MM.1S (cell line): Measurements from ENCODE around the gene KRTAP5-9.

Source experiments
- DNase-seq: peaks from one replicate; pipeline ENCODE4 v3.0.0-alpha.2; 2015
- H2AFZ ChIP-seq: fragments of 300-600 bp; sonication (generic); 2 replicates; pipeline ENCODE4 v1.6.0; 2016; ENCODE audit warnings: antibody characterized with exemption, low read length
- H3F3A ChIP-seq: fragments of 300-600 bp; sonication (generic); 2 replicates; pipeline ENCODE4 v1.6.1; 2016; ENCODE audit warnings: mild to moderate bottlenecking, antibody characterized with exemption, low read length, moderate library complexity, mixed read lengths; ENCODE audit not compliant: insufficient read depth
- H3K27ac ChIP-seq: fragments of 300-600 bp; sonication (generic); 2 replicates; pipeline ENCODE4 v1.5.1; 2016; ENCODE audit warnings: mild to moderate bottlenecking, low read length
- H3K27me3 ChIP-seq: fragments of 300-600 bp; sonication (generic); replicated peaks from 2 replicates; pipeline ENCODE4 v1.6.0; 2016; ENCODE audit warnings: low read length; ENCODE audit not compliant: insufficient read depth
- H3K36me3 ChIP-seq: fragments of 300-600 bp; sonication (generic); replicated peaks from 2 replicates; pipeline ENCODE4 v1.6.1; 2016; ENCODE audit warnings: mild to moderate bottlenecking, low read length, mixed read lengths; ENCODE audit not compliant: insufficient read depth
- H3K4me1 ChIP-seq: fragments of 300-600 bp; sonication (generic); 2 replicates; pipeline ENCODE4 v1.6.1; 2016; ENCODE audit warnings: low read length, mixed read lengths
- H3K4me2 ChIP-seq: fragments of 300-600 bp; sonication (generic); 2 replicates; pipeline ENCODE4 v1.6.0; 2016; ENCODE audit warnings: low read depth, low read length
- H3K4me3 ChIP-seq: fragments of 300-600 bp; sonication (generic); 2 replicates; pipeline ENCODE4 v1.5.1; 2016; ENCODE audit warnings: low read length, mixed read lengths
- H3K79me2 ChIP-seq: fragments of 300-600 bp; sonication (generic); 2 replicates; pipeline ENCODE4 v1.6.1; 2016; ENCODE audit warnings: mixed run types, low read length, mixed read lengths
- H3K9ac ChIP-seq: fragments of 300-600 bp; sonication (generic); 2 replicates; pipeline ENCODE4 v1.6.1; 2016; ENCODE audit warnings: low read length, mixed read lengths
- H3K9me2 ChIP-seq: fragments of 300-600 bp; sonication (generic); replicated peaks from 2 replicates; pipeline ENCODE4 v1.6.1; 2016; ENCODE audit warnings: mild to moderate bottlenecking, low read length, mixed read lengths; ENCODE audit not compliant: insufficient read depth
- H3K9me3 ChIP-seq: fragments of 300-600 bp; sonication (generic); replicated peaks from 2 replicates; pipeline ENCODE4 v1.6.1; 2016; ENCODE audit warnings: mild to moderate bottlenecking, low read length, mixed read lengths; ENCODE audit not compliant: insufficient read depth
- H4K20me1 ChIP-seq: fragments of 300-600 bp; sonication (generic); 2 replicates; pipeline ENCODE4 v1.6.1; 2016; ENCODE audit warnings: mild to moderate bottlenecking, low read length, moderate library complexity, mixed read lengths; ENCODE audit not compliant: insufficient read depth
- EZH2 ChIP-seq: fragments of 300-600 bp; sonication (generic); optimal IDR thresholded peaks from 2 replicates; pipeline ENCODE3; 2017; ENCODE audit warnings: low read depth, mild to moderate bottlenecking, antibody characterized with exemption, low read length, mixed read lengths
- EZH2phosphoT487 ChIP-seq: fragments of 300-600 bp; sonication (generic); IDR thresholded peaks from 2 replicates; pipeline ENCODE4 v1.6.1; 2018; ENCODE audit warnings: antibody characterized with exemption, low read length
- TF ChIP-seq, protein P1 (sequence below): fragments of 300-600 bp; sonication (generic); IDR thresholded peaks from 2 replicates; pipeline ENCODE4 v1.5.1; 2016; ENCODE audit warnings: antibody characterized with exemption, low read length, mixed read lengths

The KRTAP5-9 gene

DNA sequence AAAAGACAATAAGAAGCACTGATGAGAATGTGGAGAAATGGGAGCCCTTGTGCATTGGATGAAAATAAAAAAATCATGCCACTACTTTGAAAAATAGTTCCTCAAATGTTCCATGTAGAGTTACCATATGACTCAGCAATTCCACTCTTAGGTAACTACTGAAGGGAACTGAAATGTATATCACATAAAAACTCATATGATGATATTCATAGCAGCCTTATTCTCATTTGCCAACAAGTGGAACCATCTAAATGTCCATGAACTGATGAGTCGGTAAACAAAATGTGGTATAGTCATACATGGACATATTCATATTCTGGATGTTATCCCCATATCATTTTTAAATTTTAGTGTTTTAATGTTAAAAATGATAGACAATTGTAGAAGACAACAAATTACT, 3.5 kb downstream of the KRTAP5-9 start:
- H3K9me2 ChIP-seq, result no peaks in the 10 kb centered on the region
- no peaks in the 10 kb centered on the region for H3K4me1 ChIP-seq
- no peak overlapping the region for H3K9ac ChIP-seq
- peaks cover 57% of the 10 kb centered on the region for H3K27me3 ChIP-seq
- TF ChIP-seq, protein P1, sequence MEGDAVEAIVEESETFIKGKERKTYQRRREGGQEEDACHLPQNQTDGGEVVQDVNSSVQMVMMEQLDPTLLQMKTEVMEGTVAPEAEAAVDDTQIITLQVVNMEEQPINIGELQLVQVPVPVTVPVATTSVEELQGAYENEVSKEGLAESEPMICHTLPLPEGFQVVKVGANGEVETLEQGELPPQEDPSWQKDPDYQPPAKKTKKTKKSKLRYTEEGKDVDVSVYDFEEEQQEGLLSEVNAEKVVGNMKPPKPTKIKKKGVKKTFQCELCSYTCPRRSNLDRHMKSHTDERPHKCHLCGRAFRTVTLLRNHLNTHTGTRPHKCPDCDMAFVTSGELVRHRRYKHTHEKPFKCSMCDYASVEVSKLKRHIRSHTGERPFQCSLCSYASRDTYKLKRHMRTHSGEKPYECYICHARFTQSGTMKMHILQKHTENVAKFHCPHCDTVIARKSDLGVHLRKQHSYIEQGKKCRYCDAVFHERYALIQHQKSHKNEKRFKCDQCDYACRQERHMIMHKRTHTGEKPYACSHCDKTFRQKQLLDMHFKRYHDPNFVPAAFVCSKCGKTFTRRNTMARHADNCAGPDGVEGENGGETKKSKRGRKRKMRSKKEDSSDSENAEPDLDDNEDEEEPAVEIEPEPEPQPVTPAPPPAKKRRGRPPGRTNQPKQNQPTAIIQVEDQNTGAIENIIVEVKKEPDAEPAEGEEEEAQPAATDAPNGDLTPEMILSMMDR, result no peak
- TF ChIP-seq EZH2, result no peak
- no peak for TF ChIP-seq EZH2phosphoT487
- H3K9me3 ChIP-seq, result no peaks in the 10 kb centered on the region
- no peak overlapping the region for H3K4me2 ChIP-seq
- H3K79me2 ChIP-seq, result no peaks in the 10 kb centered on the region
- no peak overlapping the region for H3K4me3 ChIP-seq
- no peaks in the 10 kb centered on the region for H3K36me3 ChIP-seq
- H3F3A ChIP-seq, result no peaks in the 10 kb centered on the region
- no peak overlapping the region for H3K27ac ChIP-seq
- no peak for DNase-seq
- no peaks in the 10 kb centered on the region for H4K20me1 ChIP-seq
- H2AFZ ChIP-seq, result no peak overlapping the region

DNA sequence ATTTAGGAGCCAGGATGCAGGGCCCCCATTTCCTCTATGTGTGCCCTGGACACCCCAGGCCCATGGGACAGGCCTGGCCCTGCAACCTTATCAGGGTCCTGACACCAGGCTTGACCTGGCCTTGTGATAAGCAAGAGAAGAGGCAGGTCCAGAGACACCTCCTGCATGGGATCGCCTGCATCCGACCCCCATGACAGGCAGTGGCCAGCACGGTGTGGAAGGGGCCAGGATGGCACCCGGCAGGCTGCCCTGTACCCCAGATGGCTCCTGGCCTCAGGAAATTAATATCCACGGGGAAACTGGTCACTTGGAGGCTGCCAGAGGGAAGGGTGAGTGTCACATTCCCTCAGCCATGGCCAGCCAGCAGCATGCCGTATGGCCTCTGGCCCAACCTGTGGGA, 6.8 kb downstream of the KRTAP5-9 start:
- Histone ChIP-seq H3F3A (no peaks in the 10 kb centered on the region), H3K27ac (no peak overlapping the region), H3K36me3 (no peaks in the 10 kb centered on the region), H3K4me3 (no peak overlapping the region), H3K9ac (no peak overlapping the region), H3K4me2 (no peak overlapping the region), H2AFZ (no peak overlapping the region), H3K9me3 (no peaks in the 10 kb centered on the region), H3K4me1 (no peaks in the 10 kb centered on the region), H3K9me2 (no peaks in the 10 kb centered on the region), H3K27me3 (peaks cover 32% of the 10 kb centered on the region), H4K20me1 (no peaks in the 10 kb centered on the region), H3K79me2 (no peaks in the 10 kb centered on the region)
- DNase-seq, result no peak
- TF ChIP-seq, protein P1, result no peak
- TF ChIP-seq EZH2phosphoT487, result no peak
- no peak for TF ChIP-seq EZH2

GRCh38 chr11:71555508-71555907, 7.3 kb downstream of the KRTAP5-9 start:
- no peak for DNase-seq
- no peaks in the 10 kb centered on the region for H3F3A ChIP-seq
- no peak overlapping the region for H3K4me3 ChIP-seq
- H3K4me2 ChIP-seq, result no peak overlapping the region
- no peak overlapping the region for H2AFZ ChIP-seq
- H3K27ac ChIP-seq, result no peak overlapping the region
- no peaks in the 10 kb centered on the region for H3K9me2 ChIP-seq
- H3K9ac ChIP-seq, result no peak overlapping the region
- TF ChIP-seq EZH2phosphoT487 (no peak), EZH2 (no peak)
- TF ChIP-seq, protein P1, result no peak
- no peaks in the 10 kb centered on the region for H4K20me1 ChIP-seq
- H3K9me3 ChIP-seq, result no peaks in the 10 kb centered on the region
- no peaks in the 10 kb centered on the region for H3K36me3 ChIP-seq
- no peaks in the 10 kb centered on the region for H3K4me1 ChIP-seq
- H3K79me2 ChIP-seq, result no peaks in the 10 kb centered on the region
- H3K27me3 ChIP-seq, result peaks cover 32% of the 10 kb centered on the region
